OCI-LY7 (cell line): Measurements from ENCODE around the gene NRROS. TPM values are rescaled to one million over a fixed set of nuclear protein-coding genes. Genes with fewer than 3 reads are reported as not detected.
A peak's percentile ranks its signal among the peaks of the same experiment; 100 is the strongest.
"Not testable (repeated sequence)": the region's sequence is repeated elsewhere in the genome, so short reads cannot be mapped to it uniquely, and the experiment has no call there.

Source experiments
- BruUV-seq: library from RNA; stranded (reverse); fragments of 400-500 nt; replicated peaks from 2 replicates; lab custom pipeline; 2021; lab: Mats Ljungman, UMichigan
- CTCF ChIA-PET: fragments of 300-600 bp; sonication (Branson Sonifier 250); formaldehyde crosslinking; loops from one replicate; lab custom pipeline; 2022; ENCODE audit warnings: antibody characterized with exemption; ENCODE audit not compliant: unreplicated experiment; lab: Charles Lee
- POLR2A ChIA-PET: fragments of 300-600 bp; sonication (Branson Sonifier 250); formaldehyde crosslinking; loops from one replicate; lab custom pipeline; 2022; ENCODE audit warnings: antibody characterized with exemption; lab: Charles Lee
- DNase-seq: peaks from one replicate; pipeline ENCODE4 v3.0.0-alpha.2; 2015; ENCODE audit warnings: low spot score
- H2AFZ ChIP-seq: fragments of 200-600 bp; sonication (generic), shearing (Covaris generic); 2 replicates; pipeline ENCODE4 v1.6.1; 2014; ENCODE audit warnings: mild to moderate bottlenecking, antibody characterized with exemption, low read length, moderate library complexity
- H3K27ac ChIP-seq: fragments of 200-600 bp; sonication (generic); 2 replicates; pipeline ENCODE4 v1.5.1; 2014; ENCODE audit warnings: mixed run types, low read depth, mild to moderate bottlenecking, moderate library complexity, low read length, inconsistent platforms; ENCODE audit not compliant: poor library complexity, severe bottlenecking
- H3K36me3 ChIP-seq: fragments of 200-600 bp; sonication (generic); 2 replicates; pipeline ENCODE4 v1.6.1; 2014; ENCODE audit warnings: mild to moderate bottlenecking, antibody characterized with exemption, low read length, moderate library complexity, mixed read lengths; ENCODE audit not compliant: insufficient read depth
- H3K4me1 ChIP-seq: fragments of 200-600 bp; sonication (generic); 2 replicates; pipeline ENCODE4 v1.5.1; 2014; ENCODE audit warnings: mild to moderate bottlenecking, low read length; ENCODE audit not compliant: insufficient read depth, poor library complexity, severe bottlenecking
- H3K4me2 ChIP-seq: fragments of 200-600 bp; sonication (generic); 2 replicates; pipeline ENCODE4 v1.6.1; 2014; ENCODE audit warnings: mild to moderate bottlenecking, low read length
- H3K4me3 ChIP-seq: fragments of 200-600 bp; sonication (generic); 2 replicates; pipeline ENCODE4 v1.5.1; 2014; ENCODE audit warnings: mild to moderate bottlenecking, low read depth, low read length; ENCODE audit not compliant: poor library complexity, severe bottlenecking
- H3K79me2 ChIP-seq: fragments of 200-600 bp; sonication (generic); 2 replicates; pipeline ENCODE4 v1.6.1; 2016; ENCODE audit warnings: low read depth, mild to moderate bottlenecking, low read length, moderate library complexity, mixed read lengths; ENCODE audit not compliant: insufficient read depth
- H3K9me2 ChIP-seq: fragments of 200-600 bp; sonication (generic); 2 replicates; pipeline ENCODE4 v1.6.1; 2016; ENCODE audit warnings: mild to moderate bottlenecking, low read length, mixed read lengths; ENCODE audit not compliant: insufficient read depth
- H3K9me3 ChIP-seq: fragments of 200-600 bp; sonication (generic); 2 replicates; pipeline ENCODE4 v1.6.1; 2014; ENCODE audit warnings: mild to moderate bottlenecking, mixed run types, low read length, mixed read lengths
- H4K20me1 ChIP-seq: fragments of 200-600 bp; sonication (generic); 2 replicates; pipeline ENCODE4 v1.6.1; 2014; ENCODE audit warnings: mild to moderate bottlenecking, antibody characterized with exemption, low read length, moderate library complexity, mixed read lengths; ENCODE audit not compliant: insufficient read depth
- CTCF ChIP-seq: fragments of 200-600 bp; sonication (generic); conservative IDR thresholded peaks from 2 replicates; pipeline ENCODE4 v1.5.1; 2014; ENCODE audit warnings: mild to moderate bottlenecking, antibody characterized with exemption, low read length, moderate library complexity, mixed read lengths
- EZH2phosphoT487 ChIP-seq: fragments of 200-600 bp; sonication (generic); IDR thresholded peaks from 2 replicates; pipeline ENCODE4 v1.6.1; 2018; ENCODE audit warnings: low read depth, borderline replicate concordance, mild to moderate bottlenecking, mixed run types, antibody characterized with exemption, low read length, moderate library complexity, mixed read lengths
- intact Hi-C: fragments of 100-400 bp; cut with micrococcal nuclease; formaldehyde crosslinking; loops from one replicate; pipeline ENCODE4 v1.10.0; 2022; ENCODE audit not compliant: unreplicated experiment
- total RNA-seq, 2 experiments: library from RNA; depleted of rRNA in 1 of 2; stranded (reverse); fragments of >200 nt in 1 of 2; shearing (Covaris generic) in 1 of 2; gene quantifications; 2 replicates each; pipeline ENCODE4 v1.2.3, GENCODE V29; 2014 to 2022

Gene NRROS
- total RNA-seq, 2 experiments from 2014 or later: 1.1 to 3.8 TPM

DNA sequence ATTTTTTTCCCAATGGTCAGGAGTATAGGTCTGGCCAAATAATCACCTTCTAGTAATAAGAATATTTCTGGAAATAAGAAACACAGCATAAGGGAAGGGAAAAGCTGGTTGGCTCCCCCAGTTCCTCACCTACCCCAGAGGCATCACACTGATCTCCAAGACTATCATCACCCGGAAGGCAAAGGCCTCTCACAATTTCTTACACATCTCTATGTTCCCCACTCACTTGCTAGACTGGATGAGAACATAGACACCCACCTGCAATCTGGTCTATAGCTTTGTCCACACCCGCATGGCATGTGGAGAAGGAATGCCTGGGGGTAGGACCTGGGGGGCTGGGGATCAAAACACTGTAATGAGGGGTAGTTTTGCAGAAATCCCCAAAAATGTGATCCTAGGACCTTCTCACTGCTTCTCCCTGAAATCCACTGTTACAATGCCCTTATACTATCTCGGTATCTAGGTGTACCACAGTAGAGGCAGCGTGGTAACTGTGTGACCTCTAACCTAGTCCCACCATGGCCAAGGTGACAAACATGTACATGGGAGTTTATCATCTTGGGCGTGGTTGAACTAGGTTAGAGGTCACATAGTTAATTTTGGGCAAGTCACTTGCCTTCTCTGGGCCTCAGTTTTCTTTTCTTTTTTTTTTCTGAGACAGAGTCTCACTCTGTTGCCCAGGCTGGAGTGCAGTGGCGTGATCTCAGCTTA is 29.5 kb upstream of the NRROS start:
- H3K27ac ChIP-seq: no peak overlapping the region
- H3K9me2 ChIP-seq: no peaks in the 10 kb centered on the region
- no peak for DNase-seq
- H2AFZ ChIP-seq: peak overlapping the region; percentile 96
- no peaks in the 10 kb centered on the region for H3K79me2 ChIP-seq
- H3K9me3 ChIP-seq: no peaks in the 10 kb centered on the region
- H3K4me3 ChIP-seq: no peak overlapping the region
- H3K36me3 ChIP-seq: no peaks in the 10 kb centered on the region
- no peaks in the 10 kb centered on the region for H4K20me1 ChIP-seq
- CTCF ChIA-PET: interaction anchor here (0.7 to 1.7 kb wide), 4 partner anchors 22 to 76 kb away, joined by 3 to 13 read pairs (median 5); no protein-coding TSS in a partner anchor
- peaks cover 8% of the 10 kb centered on the region for H3K4me1 ChIP-seq
- intact Hi-C loops: loop anchor here (1.0 to 10.0 kb wide), 5 partner anchors 22 to 359 kb away; partner anchors contain the start of gene NCBP2
- TF ChIP-seq EZH2phosphoT487: no peak
- TF ChIP-seq CTCF: no peak
- no TSS peak for BruUV-seq
- peak overlapping the region; percentile 51 for H3K4me2 ChIP-seq
- POLR2A ChIA-PET: interaction anchor here (0.6 to 1.9 kb wide), 6 partner anchors 13 to 219 kb away, joined by 3 to 9 read pairs (median 3); no protein-coding TSS in a partner anchor

DNA sequence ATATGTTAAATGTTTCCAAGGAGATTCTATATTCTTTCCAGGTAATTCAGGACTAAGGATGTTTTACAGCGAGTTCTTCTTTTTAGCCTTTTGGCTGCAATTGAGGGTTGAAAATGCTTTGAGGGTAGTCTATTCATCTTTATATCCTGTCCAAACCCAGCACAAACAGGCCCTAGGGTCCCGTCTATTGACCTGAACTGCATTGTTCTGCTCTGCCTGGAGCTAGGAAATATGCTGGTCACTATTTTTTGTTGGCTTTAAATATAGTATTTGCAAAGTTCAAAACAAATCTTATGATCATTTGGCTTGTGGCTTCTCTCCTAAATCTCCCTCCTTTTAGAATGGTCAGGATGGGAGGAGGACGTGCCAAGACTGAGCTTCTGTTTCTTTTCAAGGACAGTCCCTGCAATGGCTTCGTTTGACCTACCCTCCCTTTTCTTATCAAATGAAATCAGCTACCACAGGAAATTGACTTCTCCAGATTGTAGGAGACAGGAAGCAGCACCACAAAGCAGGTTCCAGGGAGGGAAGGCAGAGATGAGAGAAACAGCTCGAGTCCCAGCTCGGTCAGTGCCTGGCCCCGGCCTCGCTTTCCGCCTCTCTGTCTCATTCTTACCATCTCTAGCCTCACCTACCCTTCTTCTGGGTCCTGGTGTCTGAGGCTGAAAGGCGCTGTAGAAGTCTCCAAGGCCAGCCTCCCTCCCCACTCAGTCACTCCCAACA is 27.6 kb upstream of the NRROS start:
- TF ChIP-seq EZH2phosphoT487 (no peak), CTCF (no peak)
- ChIA-PET POLR2A (interaction anchor here (0.6 kb wide), 1 partner anchor 25 kb away, joined by 8 read pairs; no protein-coding TSS in a partner anchor), CTCF (interaction anchor here (2.2 kb wide), 1 partner anchor 73 kb away, joined by 8 read pairs; no protein-coding TSS in a partner anchor)
- H3K4me2 ChIP-seq: no peak overlapping the region
- H4K20me1 ChIP-seq: no peaks in the 10 kb centered on the region
- peaks cover 8% of the 10 kb centered on the region for H3K4me1 ChIP-seq
- BruUV-seq: no TSS peak
- no peak overlapping the region for H3K27ac ChIP-seq
- peak overlapping the region; percentile 36; the same call in 1 of the 2 replicates for H2AFZ ChIP-seq
- no peaks in the 10 kb centered on the region for H3K79me2 ChIP-seq
- H3K4me3 ChIP-seq: no peak overlapping the region
- intact Hi-C loops: no loop called here
- no peak for DNase-seq
- H3K9me3 ChIP-seq: no peaks in the 10 kb centered on the region
- H3K9me2 ChIP-seq: no peaks in the 10 kb centered on the region
- H3K36me3 ChIP-seq: no peaks in the 10 kb centered on the region

- H4K20me1 ChIP-seq, intact Hi-C loops, CTCF ChIA-PET, H3K9me2 ChIP-seq, DNase-seq, H3K4me3 ChIP-seq, BruUV-seq, H3K4me2 ChIP-seq, H3K79me2 ChIP-seq, H3K36me3 ChIP-seq, H2AFZ ChIP-seq, H3K4me1 ChIP-seq, H3K27ac ChIP-seq, H3K9me3 ChIP-seq: not testable (repeated sequence)
- POLR2A ChIA-PET: interaction anchor here (0.6 kb wide), 2 partner anchors 177 to 330 kb away, joined by 4 to 5 read pairs; no protein-coding TSS in a partner anchor
Measured at GRCh38 chr3:196615234-196615633, 24.3 kb upstream of the NRROS start.
